Measurements from ENCODE around the gene KCNH6. TPM values are rescaled to one million over a fixed set of nuclear protein-coding genes. Genes with fewer than 3 reads are reported as not detected.

The KCNH6 gene
- polyA plus RNA-seq, 1 of the 3 experiments (the other 2 are of a cell fraction): 0.15 TPM

DNA sequence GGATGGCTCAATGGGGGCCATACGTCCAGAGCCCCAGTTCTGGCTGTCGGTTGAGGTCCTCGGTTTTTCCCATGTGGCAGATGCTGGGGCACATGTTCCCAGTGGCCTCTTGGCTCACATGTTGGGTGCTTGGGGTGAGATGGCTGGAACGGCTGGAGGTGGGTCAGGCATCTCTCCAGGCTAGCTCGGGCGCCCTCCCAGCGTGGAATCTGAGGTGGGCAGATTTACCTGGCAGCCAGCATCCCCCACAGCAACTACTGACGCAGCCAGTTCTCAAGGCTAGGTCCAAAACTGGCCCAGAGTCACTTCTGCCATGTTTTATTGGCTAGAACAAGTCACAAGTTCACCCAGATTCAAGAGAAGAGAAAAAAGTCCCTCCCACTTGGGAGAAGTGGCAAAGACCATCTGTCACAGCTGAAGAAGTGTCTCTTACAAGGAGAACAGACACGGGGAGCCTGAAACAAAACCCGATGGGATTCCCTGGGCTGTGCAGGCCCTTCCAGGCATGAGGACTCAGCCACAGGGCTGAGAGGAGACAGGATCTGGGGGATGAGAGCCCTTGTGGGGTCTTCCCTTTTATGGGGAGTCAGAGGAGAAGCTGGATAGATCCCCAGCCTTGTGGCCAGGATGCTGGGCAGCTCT is 31.1 kb upstream of the KCNH6 start:
- H3K27ac ChIP-seq (ENCODE audit: low read depth in 2 of 2, low read length in 1 of 2): no peak overlapping the region
- ChIA-PET CTCF (interaction anchor here (0.9 to 4.3 kb wide), 6 partner anchors 10 to 120 kb away, joined by 3 to 25 read pairs (median 4); partner anchors contain the start of gene KCNH6), POLR2A (interaction anchor here (1.5 kb wide), 2 partner anchors 11 to 12 kb away, joined by 3 to 4 read pairs; no protein-coding TSS in a partner anchor)
- DNase-seq: no peak
- no peaks in the 10 kb centered on the region for H4K20me1 ChIP-seq (ENCODE audit: insufficient read depth)
- no peak overlapping the region for H3K9ac ChIP-seq
- no peaks in the 10 kb centered on the region for H3K9me3 ChIP-seq
- H3K4me2 ChIP-seq: no peak overlapping the region
- peaks cover 0 to 16% of the 10 kb centered on the region in 2 experiments; a peak in 1 of 4 replicates for H3K4me1 ChIP-seq (ENCODE audit: control insufficient read depth in 1 of 2, insufficient read depth in 2 of 2, low read depth in 1 of 2, low read length in 1 of 2)
- no peaks in the 10 kb centered on the region for H3K27me3 ChIP-seq (ENCODE audit: insufficient read depth)
- no peaks in the 10 kb centered on the region for H3F3A ChIP-seq (replicated peaks; ENCODE audit: insufficient read depth)
- no peak overlapping the region for H3K4me3 ChIP-seq (ENCODE audit: low read depth in 2 of 2, low read length in 1 of 2)
- 79% methylated on average over 10 of the region's 10 CpGs for WGBS (ENCODE audit: low lambda C conversion rate)
- no peaks in the 10 kb centered on the region for H3K79me2 ChIP-seq (ENCODE audit: insufficient read depth)
- H3K36me3 ChIP-seq (replicated peaks in 1 of 2; ENCODE audit: control insufficient read depth in 1 of 2, insufficient read depth in 2 of 2, low read length in 1 of 2): no peaks in the 10 kb centered on the region
- TF ChIP-seq FOSL2 (IDR thresholded peaks at IDR 0.05; ENCODE audit: borderline replicate concordance, low read depth) (no peak), ELF1 (IDR thresholded peaks at IDR 0.05) (no peak), TEAD4 (IDR thresholded peaks at IDR 0.05; ENCODE audit: borderline replicate concordance, insufficient read depth) (no peak), GABPA (IDR thresholded peaks at IDR 0.05; ENCODE audit: low read depth) (no peak), NRF1 (IDR thresholded peaks at IDR 0.05; ENCODE audit: low read depth, low read length) (no peak), NFIC (IDR thresholded peaks at IDR 0.05; ENCODE audit: borderline replicate concordance) (no peak), IRF3 (IDR thresholded peaks at IDR 0.05; ENCODE audit: low read depth, low read length) (no peak), GATA2 (CRISPR knock-in tag; IDR thresholded peaks at IDR 0.05) (no peak), SMC3 (IDR thresholded peaks at IDR 0.05; ENCODE audit: low read depth, low read length) (no peak)
- TF ChIP-seq, protein P1, sequence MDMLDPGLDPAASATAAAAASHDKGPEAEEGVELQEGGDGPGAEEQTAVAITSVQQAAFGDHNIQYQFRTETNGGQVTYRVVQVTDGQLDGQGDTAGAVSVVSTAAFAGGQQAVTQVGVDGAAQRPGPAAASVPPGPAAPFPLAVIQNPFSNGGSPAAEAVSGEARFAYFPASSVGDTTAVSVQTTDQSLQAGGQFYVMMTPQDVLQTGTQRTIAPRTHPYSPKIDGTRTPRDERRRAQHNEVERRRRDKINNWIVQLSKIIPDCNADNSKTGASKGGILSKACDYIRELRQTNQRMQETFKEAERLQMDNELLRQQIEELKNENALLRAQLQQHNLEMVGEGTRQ (IDR thresholded peaks at IDR 0.05; ENCODE audit: borderline replicate concordance, low read depth, low read length): no peak
- H2AFZ ChIP-seq (ENCODE audit: low read depth): no peak overlapping the region
- H3K9me2 ChIP-seq: no peaks in the 10 kb centered on the region

DNA sequence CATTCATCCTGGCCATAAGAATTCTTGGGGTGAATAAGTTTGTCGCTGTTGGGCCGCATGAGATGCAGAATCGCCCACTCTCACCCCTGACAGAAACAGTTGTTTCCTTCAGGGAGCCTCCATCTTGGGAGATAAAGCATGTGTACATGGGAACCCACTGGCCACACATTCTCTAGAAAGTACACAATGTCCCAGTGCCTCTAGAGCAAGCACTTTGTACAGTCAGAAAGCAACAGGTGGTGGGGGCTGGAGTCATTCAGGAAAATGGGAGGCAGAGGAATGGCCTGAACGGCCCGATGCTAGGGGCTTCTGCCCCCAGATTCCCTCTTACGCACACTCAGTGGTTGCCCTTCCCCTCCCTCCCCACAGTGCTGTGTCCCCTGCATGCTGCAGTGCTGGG is 30.2 kb upstream of the KCNH6 start:
- Histone ChIP-seq H3K9me3 (no peaks in the 10 kb centered on the region), H3K4me2 (no peak overlapping the region), H3K36me3 (replicated peaks in 1 of 2; ENCODE audit: control insufficient read depth in 1 of 2, insufficient read depth in 2 of 2, low read length in 1 of 2) (no peaks in the 10 kb centered on the region), H3K4me1 (ENCODE audit: control insufficient read depth in 1 of 2, insufficient read depth in 2 of 2, low read depth in 1 of 2, low read length in 1 of 2) (peaks cover 0 to 21% of the 10 kb centered on the region in 2 experiments; a peak in 1 of 4 replicates), H3K27ac (ENCODE audit: low read depth in 2 of 2, low read length in 1 of 2) (no peak overlapping the region), H3K9ac (no peak overlapping the region), H3F3A (replicated peaks; ENCODE audit: insufficient read depth) (no peaks in the 10 kb centered on the region), H2AFZ (ENCODE audit: low read depth) (no peak overlapping the region), H3K27me3 (ENCODE audit: insufficient read depth) (no peaks in the 10 kb centered on the region), H3K9me2 (no peaks in the 10 kb centered on the region), H3K79me2 (ENCODE audit: insufficient read depth) (no peaks in the 10 kb centered on the region), H3K4me3 (ENCODE audit: low read depth in 2 of 2, low read length in 1 of 2) (no peak overlapping the region), H4K20me1 (ENCODE audit: insufficient read depth) (no peaks in the 10 kb centered on the region)
- CTCF ChIA-PET: interaction anchor here (4.3 to 5.4 kb wide), 2 partner anchors 14 to 67 kb away, joined by 25 to 30 read pairs; no protein-coding TSS in a partner anchor
- DNase-seq: no peak
- POLR2A ChIA-PET: no interaction called here
- 91% methylated on average over 6 of the region's 6 CpGs for WGBS (ENCODE audit: low lambda C conversion rate)
- TF ChIP-seq FOXM1 (IDR thresholded peaks at IDR 0.05; ENCODE audit: low read depth): no peak

Measured in SK-N-SH (cell line).